ENCODE results near the gene MAN2A1.

Gene MAN2A1

GRCh38 chr5:109650493-109650892 lies 39.2 kb upstream of the MAN2A1 start:
- no peak overlapping the region for H3K4me3 ChIP-seq (ENCODE audit: control insufficient read depth, low read depth, low read length)
- no peak for DNase-seq (ENCODE audit: low read depth)
- TF ChIP-seq CTCF (conservative IDR thresholded peaks at IDR 0.05; ENCODE audit: control insufficient read depth, insufficient read depth, low read depth, low read length): no peak

GRCh38 chr5:109652096-109652495 lies 37.6 kb upstream of the MAN2A1 start:
- H3K4me3 ChIP-seq (ENCODE audit: control insufficient read depth, low read depth, low read length): no peak overlapping the region
- no peak for TF ChIP-seq CTCF (conservative IDR thresholded peaks at IDR 0.05; ENCODE audit: control insufficient read depth, insufficient read depth, low read depth, low read length)
- DNase-seq (ENCODE audit: low read depth): no peak

- no peak for TF ChIP-seq CTCF (conservative IDR thresholded peaks at IDR 0.05; ENCODE audit: control insufficient read depth, insufficient read depth, low read depth, low read length)
- no peak for DNase-seq (ENCODE audit: low read depth)
- H3K4me3 ChIP-seq (ENCODE audit: control insufficient read depth, low read depth, low read length): no peak overlapping the region
Measured at GRCh38 chr5:109653042-109653441, 36.7 kb upstream of the MAN2A1 start.

GRCh38 chr5:109653561-109654239 lies 36.0 kb upstream of the MAN2A1 start:
- no peak for TF ChIP-seq CTCF (conservative IDR thresholded peaks at IDR 0.05; ENCODE audit: control insufficient read depth, insufficient read depth, low read depth, low read length)
- no peak overlapping the region for H3K4me3 ChIP-seq (ENCODE audit: control insufficient read depth, low read depth, low read length)
- no peak for DNase-seq (ENCODE audit: low read depth)

- peak; percentile 5 for DNase-seq (ENCODE audit: low read depth)
- no peak for TF ChIP-seq CTCF (conservative IDR thresholded peaks at IDR 0.05; ENCODE audit: control insufficient read depth, insufficient read depth, low read depth, low read length)
- H3K4me3 ChIP-seq (ENCODE audit: control insufficient read depth, low read depth, low read length): no peak overlapping the region
Measured at GRCh38 chr5:109654455-109654854, 35.3 kb upstream of the MAN2A1 start.

GRCh38 chr5:109655841-109656240 lies 33.9 kb upstream of the MAN2A1 start:
- DNase-seq (ENCODE audit: low read depth): no peak
- no peak for TF ChIP-seq CTCF (conservative IDR thresholded peaks at IDR 0.05; ENCODE audit: control insufficient read depth, insufficient read depth, low read depth, low read length)
- no peak overlapping the region for H3K4me3 ChIP-seq (ENCODE audit: control insufficient read depth, low read depth, low read length)

GRCh38 chr5:109656829-109657228 lies 32.9 kb upstream of the MAN2A1 start:
- H3K4me3 ChIP-seq (ENCODE audit: control insufficient read depth, low read depth, low read length): no peak overlapping the region
- peak; percentile 63 for DNase-seq (ENCODE audit: low read depth)
- no peak for TF ChIP-seq CTCF (conservative IDR thresholded peaks at IDR 0.05; ENCODE audit: control insufficient read depth, insufficient read depth, low read depth, low read length)
